ENCODE results near the gene TMEM178B.

DNA sequence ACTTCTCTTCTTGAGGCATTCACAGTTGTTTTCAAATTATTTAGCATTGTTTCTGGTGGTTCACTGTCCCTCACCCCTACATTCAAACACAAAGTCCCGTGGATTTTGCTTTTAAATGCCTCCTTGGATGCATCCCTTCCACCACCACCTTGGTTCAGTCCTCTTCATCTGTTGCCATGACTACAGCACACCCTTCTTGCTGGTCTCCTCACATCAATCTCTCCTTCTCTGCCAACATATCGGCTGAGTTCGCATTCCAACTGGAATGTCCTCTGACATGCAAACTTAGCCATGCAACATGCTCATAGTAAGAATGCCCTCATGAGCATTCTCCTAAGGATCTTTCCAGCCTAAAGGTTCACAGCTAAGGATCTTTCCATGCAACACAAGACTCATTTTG, 279.1 kb downstream of the TMEM178B start:
- TF ChIP-seq POLR2A (IDR thresholded peaks at IDR 0.05), result no peak
- TF ChIP-seq CTCF (IDR thresholded peaks at IDR 0.05 in 4 of 5, conservative IDR thresholded peaks at IDR 0.05 in 1 of 5), result no peak
